T-helper 2 cell (primary cell): Measurements from ENCODE around the gene TTLL9.

Experiments used
- DNase-seq, 5 experiments: peaks; one replicate each; pipeline versions ENCODE4 v3.0.0 to v3.0.0-alpha.2; 2012 to 2022

TTLL9 gene

GRCh38 chr20:31837896-31838397 is 32.5 kb upstream of the TTLL9 start:
- no peak for DNase-seq

DNA sequence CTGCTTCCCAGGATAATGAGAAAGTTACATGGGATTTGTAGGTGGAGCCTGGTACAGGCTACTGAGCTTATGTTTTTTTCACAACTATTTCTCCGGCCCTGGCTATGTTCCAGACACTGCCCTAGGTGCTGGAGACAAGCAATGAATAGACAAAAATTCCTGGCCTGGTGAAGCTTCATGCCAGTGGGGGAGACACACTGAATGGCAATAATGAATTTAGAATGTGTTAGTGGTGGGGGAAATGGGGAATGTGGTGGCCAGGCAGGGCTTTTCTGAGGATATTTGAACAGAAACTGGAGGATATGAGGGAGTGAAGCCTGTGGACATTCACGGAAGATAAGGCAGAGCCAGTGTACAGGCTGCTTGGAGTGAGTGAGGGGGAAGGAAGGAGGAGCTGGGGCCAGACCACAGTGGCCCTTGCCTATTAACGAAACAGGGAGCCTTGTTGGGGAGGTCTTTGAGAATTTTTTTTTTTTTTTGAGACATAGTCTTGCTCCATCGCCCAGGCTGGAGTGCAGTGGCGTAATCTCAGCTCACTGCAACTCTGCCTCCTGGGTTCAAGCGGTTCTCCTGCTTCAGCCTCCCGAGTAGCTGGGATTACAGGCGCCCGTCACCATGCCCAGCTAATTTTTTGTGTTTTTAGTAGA is 31.7 kb upstream of the TTLL9 start:
- DNase-seq, result no peak

- DNase-seq, result no peak
These were observed 30.5 kb upstream of the TTLL9 start for GRCh38 chr20:31839782-31840487.

DNA sequence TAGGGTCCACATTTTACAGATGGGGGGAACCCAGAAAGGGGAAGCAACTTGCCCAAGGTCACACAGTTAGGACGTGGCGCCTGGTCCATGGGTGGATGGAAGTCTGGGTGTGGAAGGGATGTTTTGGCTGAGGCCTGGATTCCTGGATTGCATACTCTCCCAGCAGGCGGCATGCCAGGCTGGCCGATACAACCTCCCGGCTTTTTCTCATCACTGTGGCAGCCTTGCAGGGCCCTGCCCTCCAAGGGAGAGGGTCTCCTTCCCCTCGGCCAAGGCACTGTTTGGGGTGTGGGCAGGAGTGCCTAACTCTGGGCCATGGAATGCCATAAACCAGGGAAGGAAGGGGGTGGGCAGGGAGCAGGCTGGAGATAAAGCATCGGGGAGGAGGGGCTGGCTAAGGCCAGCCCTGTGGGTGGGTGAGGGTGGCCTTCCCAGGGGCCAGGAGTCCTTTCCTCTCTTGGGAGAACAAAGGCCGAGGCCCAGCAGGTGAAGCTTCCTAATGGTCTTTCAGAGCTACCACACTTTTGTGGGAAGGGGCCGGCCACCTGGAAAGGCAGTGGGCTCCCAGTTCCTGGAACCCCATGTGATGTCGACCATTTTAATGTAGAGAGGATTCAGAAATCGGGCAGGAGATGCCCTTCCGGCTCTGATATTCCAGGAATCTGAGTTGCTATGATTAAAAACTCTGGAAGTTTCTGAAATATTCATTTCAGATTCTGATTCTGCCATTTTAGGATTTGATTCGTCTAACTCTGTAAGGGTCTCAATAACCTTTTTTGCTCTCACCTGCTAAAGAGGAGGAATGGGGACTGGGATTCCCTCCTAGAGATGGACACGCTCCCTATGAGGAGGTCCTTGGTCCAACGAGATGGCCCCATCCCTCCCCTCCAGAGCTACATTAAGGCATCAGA is 29.3 kb upstream of the TTLL9 start:
- no peak for DNase-seq

GRCh38 chr20:31841928-31842327 is 28.5 kb upstream of the TTLL9 start:
- no peak for DNase-seq

- DNase-seq, result no peak
These were observed 27.8 kb upstream of the TTLL9 start for GRCh38 chr20:31842471-31843157.

GRCh38 chr20:31843288-31843687 is 27.1 kb upstream of the TTLL9 start:
- DNase-seq, result no peak

GRCh38 chr20:31843881-31844280 is 26.6 kb upstream of the TTLL9 start:
- DNase-seq, result no peak

DNA sequence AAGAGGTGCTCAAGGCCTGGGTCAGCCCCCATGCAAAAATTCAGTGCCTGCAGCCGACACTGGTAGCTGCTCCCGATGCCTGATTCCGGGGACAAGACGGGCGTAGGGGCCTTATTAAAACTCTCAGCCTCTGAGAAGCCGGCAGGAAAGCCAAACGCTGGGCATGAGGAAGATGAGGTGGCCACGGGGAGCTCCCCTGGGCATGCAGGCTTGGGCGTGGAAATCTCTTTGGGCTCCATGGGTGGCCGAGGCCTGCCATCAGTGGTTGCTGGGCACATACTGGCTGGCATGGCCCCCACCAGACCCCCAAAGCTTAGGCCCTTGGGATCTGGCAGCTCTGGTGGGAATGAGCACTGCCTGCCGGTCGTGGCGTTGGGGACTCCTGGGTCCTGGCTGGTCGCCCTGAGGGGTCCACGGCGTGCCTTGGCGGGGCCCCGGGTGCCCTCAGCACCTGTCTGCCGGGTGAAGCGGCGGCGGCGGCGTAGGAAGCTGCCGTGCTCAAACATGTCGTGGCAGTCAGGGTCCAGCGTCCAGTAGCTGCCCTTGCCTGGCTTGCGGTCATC is 25.6 kb upstream of the TTLL9 start:
- no peak for DNase-seq

- no peak for DNase-seq
These were observed 25.1 kb upstream of the TTLL9 start, which contains the start of gene FOXS1 for GRCh38 chr20:31845300-31845863. Gene FOXS1, minus strand, starts transcription at chr20:31845604. Its CDS starts 62 bp downstream, at chr20:31845542.

- no peak for DNase-seq
These were observed 23.7 kb upstream of the TTLL9 start for GRCh38 chr20:31846793-31847138.

DNA sequence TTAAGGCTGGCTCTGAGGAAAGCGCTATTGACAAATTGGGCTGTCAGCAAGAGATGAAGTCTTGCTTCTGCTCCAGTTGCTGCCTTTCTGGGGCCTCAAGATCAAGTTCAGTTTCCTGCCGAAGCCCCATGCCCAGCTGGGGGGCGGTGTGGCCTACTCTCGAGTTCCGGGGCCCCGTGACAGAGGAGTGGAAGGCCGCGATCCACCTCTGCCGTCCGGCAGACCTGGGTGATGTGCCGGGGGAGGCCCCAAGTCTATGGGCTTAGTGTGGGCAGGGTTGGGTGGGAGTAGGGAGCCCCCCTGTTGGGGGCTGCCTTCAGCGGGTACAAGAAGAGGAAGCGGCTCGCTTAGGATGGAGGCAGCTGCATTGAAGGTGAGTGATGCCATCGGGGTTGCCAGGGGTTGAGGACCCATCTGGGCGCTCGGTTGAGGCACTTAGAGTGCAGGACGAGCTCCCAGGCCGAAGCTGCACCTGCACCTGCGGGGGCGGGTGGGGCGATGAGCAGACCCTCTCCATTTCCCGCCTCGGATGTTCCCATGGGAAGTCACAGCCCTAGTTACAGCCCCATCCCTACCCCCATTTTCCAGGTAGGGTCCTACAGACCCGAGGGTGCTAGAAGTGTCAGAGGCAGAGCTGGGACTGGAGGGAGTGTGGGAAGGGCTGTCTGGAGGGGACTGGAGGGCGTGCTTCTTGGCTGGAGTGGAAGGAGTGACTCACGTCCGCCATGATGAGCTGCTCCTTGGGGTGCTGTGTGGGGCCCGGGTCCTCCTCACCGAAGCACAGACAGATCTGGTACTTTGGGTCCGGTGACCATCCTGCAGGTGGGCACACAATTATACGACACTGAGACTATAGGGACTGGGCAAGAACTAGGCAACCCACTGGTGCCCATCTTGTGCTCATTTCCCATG is 22.1 kb upstream of the TTLL9 start:
- DNase-seq, result no peak

DNA sequence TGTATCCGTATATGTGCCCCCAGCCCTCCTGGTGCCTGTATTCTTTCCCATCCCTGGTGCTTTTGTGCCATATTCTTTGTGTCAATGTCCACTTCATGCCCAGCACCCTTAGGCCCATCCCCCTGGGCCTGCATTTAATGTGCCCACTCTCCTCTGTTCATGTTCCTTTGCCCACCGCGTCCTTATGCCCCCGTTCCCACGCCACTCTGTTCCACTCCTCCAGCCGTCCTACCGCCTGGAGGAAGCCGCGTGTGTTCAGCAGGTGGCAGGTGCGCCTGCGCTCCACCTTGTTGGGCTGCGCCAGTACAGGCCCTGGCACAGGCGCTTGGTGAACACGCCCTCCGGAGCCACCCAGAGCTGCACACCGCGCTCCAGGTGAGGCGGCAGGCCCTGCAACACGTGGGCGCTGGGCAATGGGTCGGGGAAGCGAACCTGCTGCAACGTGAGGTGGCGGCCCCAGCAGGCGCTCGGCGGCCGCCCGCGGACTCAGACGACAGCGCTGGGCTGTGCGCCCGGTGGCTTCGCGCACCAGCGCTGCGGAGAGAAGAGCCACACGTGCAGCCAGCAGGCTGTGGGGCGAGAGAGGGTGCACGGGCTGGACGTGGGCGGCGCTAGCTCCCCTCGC is 21.0 kb upstream of the TTLL9 start:
- DNase-seq, result no peak

- no peak for DNase-seq
These were observed 19.0 kb upstream of the TTLL9 start for GRCh38 chr20:31851240-31851955.

- no peak for DNase-seq
These were observed 17.0 kb upstream of the TTLL9 start for GRCh38 chr20:31853481-31853880.

DNA sequence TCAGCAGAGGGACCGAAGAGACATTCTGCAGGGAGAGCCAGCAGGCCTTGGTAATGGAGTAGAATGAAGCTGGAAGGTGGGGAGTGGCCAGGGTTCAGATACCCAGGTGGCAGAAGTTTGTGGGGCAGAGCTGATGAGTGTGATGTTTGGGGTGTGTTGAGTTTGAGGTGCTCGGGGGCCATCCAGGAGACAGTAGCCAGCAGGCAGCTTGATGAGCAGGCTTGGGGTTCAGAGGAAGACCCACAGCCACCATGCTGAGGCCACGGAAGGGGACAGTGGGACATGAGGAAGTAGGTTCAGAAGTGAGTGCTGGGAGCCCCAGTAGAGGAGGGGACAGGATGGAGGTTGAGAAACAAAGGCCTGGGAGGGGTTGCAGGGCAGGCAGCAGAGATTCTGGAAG is 13.9 kb upstream of the TTLL9 start:
- DNase-seq, result no peak

DNA sequence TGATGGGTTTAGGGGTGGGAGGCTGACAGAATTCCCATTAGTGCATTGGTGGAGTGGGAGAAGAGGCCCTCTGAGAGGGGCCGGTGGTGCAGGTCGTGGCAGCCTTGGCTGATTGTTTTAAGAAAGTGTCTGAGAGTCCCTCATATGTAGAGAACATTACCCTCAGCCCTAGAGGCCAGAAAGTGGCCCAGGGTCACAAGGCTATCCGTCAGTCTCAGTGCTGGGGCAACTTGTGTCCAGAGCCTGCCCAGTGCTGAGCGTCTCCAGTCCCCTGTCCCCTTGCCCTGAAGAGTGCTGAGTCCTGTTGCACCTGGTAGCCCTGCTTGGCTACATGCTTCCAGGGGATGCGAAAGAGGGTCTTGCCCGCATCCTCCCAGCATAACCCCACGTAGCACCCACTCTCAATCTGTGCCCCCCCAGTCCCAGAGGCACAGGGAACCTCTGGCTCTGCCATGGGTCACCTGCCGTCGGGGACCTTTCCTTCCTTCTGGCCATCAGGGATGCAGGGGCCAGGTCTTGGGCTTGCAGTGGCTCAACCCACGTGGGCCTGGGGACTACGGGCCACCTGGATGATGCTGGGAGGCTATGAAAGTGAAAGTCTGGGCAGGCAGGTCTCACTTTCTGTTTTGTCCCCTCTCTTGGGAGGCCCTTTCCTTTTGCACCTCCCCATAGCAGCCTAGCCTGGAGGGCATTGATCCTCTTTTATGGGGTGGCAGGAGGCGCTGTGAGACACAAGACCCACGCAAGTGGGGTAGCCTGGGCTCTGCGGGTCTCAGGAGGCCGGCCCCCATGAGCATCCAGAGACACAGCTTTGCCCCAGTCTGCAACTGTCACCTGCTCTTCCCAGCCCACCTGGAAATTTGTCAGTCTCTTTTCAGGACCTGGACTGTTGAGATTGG is 12.3 kb upstream of the TTLL9 start:
- no peak for DNase-seq

GRCh38 chr20:31858760-31859083 is 11.7 kb upstream of the TTLL9 start:
- DNase-seq, result no peak
